Inflammatory macrophage treated with lipopolysaccharide for 1 hour (primary cell): Measurements from ENCODE around the gene TMEM273.
"Not testable (repeated sequence)": the region's sequence is repeated elsewhere in the genome, so short reads cannot be mapped to it uniquely, and the experiment has no call there.

Experiments
- DNase-seq, 2 donors: peaks; one replicate each; pipeline ENCODE4 v3.0.0-alpha.2; 2020 to 2022

Gene TMEM273

DNA sequence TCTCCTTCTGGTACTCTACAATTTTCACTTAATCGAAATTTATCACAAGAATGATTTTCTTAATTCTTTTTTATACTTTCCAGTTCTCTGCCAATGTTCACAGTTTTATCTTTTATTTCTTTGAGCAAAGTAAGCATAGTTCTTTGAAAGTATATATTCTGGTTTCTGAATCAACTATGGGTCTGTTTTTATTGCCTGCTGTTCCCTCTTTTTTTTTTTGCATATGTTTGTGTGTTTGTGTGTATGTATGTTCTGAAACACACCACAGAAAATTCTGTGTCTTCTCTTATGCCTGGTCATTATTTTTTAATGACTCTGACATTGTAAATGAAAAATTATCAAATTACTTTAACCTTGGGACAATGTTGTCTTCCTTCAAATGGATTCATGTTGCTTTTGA is 15.9 kb upstream of the TMEM273 start:
- no peak for DNase-seq

DNA sequence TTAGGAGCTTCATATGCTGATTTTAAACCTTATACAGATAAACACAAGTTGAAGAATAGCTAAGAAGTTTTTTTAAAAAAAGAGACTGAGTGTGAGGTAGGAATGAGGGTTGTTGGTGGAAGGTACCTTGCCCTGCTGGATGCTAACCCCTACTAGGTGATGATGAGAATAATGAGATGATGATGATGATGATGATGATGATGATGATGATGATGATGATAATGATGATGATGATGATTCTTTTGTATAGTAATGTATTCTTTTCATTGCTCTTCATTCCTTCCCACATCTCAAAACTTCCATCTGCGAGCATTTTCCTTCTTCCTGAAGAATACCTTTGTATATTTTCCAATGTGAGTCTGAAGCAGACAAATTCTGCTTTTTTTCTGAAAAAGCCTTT is 14.1 kb upstream of the TMEM273 start:
- no peak for DNase-seq

DNA sequence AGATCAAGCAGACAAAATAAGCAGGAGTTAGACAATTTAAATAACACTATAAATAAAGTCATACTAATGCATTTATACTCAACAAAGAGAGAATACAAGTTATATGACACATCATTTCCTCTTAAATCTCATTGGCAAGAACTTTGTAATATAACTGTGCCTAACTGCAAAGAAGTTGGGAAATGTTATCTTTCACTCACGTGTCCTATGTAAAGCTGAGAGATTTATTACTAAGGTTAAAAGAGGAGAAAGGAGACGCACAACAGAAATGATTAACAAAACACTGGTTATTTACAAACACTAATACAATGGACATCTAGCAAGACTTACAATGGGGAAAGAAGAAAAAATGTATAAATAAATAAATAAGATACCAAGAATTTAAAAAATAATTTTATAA is 12.7 kb upstream of the TMEM273 start:
- DNase-seq = no peak

DNA sequence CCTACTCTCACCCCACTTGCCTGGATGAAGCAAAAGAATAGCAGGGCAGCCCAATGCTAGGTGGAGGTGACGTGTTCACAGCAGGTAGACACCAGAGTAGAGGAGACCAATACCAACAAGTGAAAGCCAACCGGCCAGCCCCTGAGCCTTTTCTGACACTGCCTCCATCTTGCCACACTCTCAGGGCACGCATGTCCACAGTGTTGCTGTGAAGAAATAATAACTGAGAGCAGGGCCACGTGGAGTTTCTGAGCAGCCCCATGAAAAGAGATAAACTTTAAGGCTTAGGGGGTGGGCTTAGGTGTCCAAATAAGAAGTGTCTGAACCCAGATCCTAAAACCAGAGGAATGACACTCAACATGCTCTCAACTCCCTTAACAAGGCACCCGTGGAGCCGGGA is 9.0 kb upstream of the TMEM273 start:
- DNase-seq = no peak

DNA sequence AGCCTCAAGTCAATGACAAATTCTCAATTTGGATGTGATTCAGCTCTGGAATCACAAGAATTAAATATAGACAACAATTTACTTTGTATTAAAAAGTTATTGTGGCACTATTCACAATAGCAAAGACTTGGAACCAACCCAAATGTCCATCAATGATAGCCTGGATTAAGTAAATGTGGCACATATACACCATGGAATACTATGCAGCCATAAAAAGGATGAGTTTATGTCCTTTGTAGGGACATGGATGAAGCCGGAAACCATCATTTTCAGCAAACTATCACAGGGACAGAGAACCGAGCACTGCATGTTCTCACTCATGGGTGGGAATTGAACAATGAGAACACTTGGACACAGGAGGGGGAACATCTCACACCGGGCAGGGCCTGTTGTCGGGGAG is 7.7 kb upstream of the TMEM273 start:
- DNase-seq = not testable (repeated sequence)

DNA sequence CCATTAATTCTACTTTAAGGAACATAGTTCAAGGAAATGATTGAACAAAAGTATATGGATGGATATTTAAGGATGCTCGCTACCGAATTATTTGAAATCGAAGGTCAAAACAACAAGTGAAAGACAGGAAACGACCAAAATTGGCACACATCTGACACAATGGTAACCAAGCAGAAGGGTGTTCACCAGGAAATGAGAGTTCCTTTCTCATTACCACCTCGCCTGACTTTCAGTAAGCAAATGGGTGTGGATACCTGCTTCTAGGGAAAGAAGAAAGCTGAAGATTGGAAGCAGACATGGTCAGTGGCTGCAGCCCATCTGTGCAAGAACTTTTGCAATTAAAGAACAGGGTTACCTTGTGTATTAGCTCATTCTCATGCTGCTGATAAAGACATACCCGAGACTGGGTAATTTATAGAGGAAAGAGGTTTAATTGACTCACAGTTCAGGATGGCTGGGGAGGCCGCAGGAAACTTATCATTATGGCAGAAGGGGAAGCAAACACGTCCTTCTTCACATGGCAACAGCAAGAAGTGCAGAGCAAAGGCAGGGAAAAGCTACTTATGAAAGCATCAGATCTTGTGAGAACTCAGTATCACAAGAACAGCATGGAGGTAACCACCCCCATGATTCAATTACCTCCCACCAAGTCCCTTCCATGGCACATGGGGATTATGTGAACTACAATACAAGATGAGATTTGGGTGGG is 6.2 kb upstream of the TMEM273 start:
- no peak for DNase-seq

DNA sequence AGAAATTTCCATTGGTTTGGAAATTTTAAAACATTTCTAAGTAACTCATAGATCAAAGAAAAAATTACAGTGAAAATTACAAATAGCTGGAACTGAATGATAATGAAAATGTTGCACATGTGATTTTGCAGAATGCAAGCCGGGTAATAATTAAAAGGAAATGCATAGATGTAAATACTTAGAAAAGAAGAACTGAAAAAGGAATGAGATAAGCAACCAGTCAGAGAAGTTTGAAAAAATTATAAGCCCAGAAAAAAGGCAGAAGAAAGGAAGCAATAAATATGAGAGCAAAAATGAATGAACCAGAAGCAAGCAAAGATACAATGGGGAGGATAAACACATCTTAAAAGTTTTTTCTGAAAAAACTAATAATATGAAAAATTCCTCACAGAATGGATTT is 3.2 kb upstream of the TMEM273 start:
- DNase-seq = no peak

DNA sequence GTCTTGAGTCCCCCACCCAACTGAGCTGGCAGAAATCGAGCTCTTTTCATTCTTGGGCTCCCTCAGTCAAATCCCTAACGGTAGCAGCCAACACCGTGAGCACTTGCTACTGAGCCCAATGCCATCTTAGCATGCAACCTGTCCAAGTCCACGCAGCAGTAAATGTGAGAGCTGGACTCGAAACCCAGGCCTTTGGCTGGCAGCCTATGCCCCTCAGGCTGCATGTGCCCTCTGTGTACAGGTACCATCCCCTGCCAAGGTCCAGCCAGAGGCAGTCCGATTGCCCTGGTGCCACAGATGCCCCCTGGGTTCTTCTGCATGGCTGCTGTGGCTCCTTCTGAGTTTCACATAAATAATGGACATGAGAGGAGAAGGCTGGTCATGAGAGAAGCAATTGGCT is 1.2 kb upstream of the TMEM273 start:
- DNase-seq = no peak

DNA sequence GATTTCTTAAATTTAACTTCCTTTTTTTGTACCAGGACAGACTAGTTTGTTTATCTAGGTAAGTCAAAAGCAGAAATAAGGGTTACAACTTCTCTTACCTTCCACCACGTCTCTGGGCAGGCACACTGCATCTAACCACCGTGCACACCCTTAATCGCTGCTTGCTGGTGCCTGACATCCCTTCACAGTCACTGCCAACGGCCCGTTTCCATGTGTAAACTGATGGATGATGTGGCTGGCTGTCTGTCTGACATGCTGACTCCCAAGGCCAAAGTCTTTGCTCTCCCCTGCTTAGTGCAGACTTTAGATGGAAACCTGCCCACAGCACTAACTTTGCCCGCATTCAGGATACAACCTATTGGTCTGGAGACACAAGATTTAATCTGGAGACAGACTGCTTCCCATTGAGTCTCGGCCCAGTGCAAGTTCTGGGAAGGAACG is 1.1 kb downstream of the TMEM273 start:
- DNase-seq = no peak

DNA sequence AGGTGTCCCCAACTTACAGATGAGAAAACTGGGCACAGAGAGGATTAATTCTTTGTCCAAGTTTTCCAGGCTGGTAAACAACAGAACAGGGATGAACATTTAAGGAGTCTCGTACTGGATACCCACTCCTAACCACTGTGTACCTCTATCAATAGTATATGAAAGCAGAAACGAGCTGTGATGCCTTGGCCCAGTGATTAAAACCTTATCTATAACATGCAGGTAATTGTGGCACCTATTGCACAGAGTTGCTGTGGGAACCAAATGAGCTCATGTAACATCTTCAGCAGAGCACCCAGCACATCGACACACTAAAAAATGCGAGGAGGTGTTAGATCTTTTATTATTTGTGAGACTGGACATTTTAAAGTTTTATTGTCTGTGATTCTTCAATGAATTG is 1.6 kb downstream of the TMEM273 start:
- DNase-seq = no peak

DNA sequence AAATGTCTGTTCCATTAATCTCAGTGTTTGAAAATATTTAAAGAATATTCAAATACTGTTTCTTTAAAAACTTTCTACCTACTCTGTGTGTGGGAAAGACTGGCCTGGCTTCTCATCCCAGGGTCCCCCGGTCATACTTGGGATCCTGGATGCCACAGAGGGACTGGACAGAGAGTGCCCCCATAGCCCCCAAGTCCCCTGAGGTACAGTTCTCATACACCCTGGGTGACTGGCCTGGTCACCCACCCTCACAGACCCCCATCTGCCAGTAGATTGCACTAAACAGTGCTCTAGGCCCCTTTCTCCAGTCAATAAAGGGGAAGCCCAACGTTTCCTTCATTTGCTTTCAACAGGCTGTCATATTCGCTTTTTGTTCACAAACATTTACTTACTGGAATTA is 3.0 kb downstream of the TMEM273 start:
- DNase-seq = no peak

DNA sequence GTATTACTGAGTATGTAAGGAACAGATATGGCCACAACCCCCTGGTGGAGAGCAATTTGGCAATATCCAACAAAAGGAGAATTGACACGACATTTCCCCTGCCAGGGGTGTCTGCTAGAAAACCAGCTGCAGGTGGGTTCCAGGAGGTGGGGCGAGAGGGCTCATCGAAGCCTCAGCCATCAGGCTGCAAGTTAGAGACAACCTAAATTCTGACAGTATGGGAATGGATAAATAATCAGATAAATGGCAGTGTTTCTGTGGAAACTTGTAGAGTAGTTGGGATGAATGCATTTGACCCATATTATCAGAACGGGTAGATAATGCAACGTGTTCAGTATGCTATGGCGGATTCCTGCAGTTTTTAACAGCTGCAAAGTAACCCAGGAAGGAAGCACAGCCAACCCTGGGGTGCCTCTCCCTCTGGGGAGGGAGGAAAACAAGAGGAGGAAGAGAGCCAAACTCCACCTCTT is 3.5 kb downstream of the TMEM273 start:
- no peak for DNase-seq

DNA sequence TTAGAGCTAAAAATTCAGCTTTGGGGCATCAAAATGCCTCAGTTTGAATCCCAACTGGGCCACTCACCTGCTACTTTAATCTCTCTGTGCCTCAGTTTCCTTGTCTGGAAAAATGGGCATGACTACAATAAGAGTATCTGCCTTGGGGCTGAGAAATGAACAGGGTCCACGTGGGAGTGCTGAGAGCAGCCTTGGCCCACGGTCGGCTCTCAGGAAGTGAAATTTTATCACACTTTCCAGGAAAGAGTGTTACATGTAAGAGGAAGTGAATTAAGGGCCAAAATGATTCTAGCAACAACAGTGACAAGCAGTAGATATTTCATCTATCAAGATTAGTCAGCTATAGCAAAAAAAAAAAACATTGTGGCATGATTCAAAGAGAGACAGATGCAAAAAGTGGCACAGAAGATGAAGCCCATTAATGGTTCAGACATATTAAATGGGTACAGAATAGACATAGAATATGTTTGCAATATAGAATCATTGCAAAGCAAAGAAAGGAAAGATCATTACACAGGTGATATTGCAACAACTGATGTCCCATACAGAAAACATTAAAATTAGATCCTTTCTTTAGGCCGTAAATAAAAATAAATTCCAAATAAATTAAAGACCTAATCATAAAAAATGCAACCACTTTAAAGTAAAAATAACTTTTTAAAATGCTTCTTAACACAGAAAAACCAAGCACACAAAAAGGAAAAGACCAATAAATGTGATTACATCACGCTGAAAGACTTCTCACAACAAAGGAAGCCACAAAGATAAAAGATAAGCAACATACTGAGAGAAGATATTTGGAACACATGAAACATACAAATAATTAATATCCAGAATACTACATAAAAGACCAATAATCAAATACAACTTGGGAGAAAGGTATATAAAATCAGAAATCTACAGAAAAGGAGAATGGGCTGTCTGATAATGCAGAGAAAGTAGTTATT is 4.3 kb downstream of the TMEM273 start:
- DNase-seq = peak; percentile 69 to 81

DNA sequence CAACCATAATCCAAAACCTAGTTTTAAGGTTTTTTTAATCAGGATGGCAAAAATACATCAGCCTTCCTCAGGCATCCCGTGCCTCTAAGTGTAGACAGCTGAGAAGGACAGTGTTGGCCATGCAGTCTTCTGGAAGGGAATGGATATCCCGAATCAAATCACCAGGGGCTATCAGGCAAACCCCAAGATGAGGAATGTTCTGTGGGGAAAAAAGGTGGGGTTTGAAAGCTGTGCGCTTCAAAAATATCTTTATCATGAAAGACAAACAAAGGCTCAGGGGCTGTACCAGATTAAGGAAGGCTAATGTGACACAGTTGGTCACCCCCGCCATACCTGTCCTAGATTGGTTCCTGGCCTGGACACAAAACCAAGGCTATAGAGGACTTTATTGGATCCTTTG is 5.4 kb downstream of the TMEM273 start:
- DNase-seq = no peak

DNA sequence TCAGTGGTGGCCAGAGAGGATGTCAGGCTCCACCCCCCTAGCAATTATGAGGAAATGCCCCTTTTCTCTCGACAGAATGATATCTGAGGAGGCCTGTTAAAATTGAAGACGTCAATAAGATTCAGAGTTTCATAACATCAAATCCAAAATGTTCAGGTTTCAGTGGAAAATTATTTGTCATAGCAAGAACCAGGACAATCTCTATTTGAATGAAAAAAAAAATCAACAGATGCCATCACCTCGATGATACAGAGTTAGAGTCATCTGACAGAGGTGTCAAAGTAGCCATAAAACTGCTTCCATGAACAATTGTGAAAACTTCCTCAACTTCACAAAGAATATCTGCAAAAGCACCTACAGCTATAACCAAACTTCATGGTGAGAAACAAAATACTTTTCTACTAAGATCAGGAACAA is 7.7 kb downstream of the TMEM273 start:
- no peak for DNase-seq

DNA sequence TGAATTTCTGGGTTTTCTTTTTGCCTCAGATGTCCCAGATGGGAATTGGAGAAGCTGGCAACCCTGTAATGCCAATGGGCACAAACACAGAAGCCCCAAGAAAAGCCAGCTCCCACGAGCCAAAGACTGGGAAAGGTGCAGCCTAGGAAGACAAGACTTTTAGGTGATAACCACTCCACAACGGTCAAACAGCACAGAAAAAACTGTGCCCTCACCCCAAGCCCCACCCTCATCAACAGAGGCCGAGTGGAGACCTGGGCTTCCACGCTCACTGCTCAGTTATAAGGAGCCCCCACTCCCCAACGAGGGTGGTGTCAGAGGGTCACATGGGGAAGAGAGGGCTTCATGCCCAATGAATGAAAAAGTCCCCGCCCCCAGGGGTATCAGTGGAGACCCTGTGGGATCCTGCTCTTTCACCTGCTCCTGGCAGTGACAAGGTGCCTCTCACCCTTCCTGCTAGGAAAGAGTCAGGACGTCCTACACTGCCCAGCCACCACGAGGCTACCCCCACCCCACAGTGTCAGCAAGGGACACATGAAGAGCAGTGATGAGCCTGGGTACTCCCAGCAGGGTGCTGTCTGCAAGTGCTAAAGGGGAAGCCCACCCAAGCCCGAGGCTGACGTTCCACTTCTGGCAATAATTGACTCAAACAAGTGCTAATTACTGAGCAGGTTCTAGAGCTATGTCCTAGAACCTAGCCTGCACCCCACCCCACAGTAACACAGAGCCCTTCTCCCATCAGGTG is 8.3 kb downstream of the TMEM273 start:
- DNase-seq = no peak

DNA sequence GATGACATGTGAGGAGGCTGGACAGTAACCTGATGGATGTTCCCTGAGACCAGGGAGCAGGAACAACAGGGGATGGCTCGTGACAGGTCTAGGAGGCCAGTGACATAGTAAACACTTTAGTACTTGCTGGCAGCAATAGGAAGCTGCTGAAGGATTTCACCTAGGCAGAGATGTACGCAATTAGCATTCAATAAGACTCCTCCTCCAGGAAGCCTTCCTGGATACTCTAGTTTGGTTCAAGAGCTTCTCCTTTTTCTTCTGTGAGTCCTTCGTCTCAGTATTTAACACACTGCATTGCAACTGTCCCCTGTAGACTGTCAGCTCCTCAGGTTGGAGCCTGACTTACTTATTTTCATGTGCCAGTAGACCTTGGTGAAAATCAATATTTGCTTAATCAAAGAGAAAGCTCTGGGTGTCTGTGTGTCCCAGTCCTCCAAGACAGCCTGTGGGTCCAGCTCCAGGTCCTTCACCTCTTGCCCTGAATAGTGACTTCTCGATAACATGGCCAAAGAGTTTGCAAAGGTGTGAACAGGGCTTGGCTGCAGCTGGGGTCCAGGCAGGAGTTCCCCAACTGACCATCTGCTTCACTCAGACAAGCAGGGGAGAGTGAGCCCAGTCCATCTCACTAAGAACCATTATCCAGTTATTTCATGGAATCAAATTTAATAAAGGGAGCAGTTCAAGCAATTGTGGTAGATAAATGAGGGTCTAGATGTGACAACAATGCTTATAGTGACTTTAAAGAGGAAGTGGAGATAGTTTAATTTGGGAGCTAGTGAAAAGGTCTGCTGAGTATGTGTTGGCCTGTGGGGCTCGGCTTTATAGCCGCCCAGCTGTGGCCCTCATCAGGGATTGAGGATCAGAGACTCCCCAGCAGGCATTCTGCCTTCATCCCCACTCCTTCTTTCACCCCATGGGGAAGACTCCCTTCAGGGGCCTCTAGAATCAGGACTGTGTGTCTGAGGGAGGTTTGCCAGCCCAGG is 9.4 kb downstream of the TMEM273 start:
- no peak for DNase-seq

DNA sequence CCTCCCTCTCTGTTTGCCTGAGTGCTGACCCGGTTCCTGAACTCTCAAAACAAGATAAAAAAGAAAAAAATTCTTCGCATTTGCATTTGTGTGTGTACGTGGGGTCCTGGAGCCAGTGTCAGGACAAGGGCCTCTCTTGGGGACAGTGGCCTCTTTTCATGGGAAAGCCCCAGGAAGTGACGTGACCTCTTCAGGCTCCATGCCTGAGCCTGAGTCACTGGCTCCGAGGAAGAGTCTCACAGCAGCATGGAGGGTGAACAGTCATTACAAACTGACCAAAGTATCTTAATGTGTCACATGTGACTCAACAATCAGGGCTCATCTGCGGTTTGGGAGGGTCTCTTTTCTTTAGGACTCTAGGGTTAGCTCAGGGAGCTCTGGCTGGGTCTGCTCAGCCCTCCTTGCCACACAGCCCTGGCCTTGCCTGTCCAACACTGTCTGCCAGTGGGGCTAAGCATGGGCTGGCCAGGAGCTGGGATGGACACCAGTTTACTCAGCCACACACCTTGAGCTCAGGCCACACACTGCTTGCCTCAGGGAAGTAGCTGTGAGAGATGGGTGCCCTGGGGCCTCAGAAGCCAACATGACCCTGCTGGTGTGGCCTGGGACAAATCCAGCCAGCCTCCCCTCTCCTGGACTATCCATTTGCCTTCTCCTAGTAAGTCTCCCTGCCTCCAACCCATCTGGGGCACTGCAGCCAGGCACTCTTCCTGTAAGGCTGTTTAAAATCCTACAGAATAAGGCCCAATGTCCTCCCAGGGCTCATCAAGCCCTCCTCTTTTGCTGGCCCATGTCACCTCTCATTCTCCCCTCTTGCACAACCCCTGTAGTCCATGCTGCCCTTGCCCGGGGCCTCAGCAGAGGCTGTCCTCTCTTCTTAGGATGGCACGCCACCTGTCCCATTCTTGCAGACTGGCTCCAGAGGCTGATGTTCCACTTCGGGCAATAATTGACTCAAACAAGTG is 10.5 kb downstream of the TMEM273 start:
- DNase-seq = peak; percentile 91 to 98

DNA sequence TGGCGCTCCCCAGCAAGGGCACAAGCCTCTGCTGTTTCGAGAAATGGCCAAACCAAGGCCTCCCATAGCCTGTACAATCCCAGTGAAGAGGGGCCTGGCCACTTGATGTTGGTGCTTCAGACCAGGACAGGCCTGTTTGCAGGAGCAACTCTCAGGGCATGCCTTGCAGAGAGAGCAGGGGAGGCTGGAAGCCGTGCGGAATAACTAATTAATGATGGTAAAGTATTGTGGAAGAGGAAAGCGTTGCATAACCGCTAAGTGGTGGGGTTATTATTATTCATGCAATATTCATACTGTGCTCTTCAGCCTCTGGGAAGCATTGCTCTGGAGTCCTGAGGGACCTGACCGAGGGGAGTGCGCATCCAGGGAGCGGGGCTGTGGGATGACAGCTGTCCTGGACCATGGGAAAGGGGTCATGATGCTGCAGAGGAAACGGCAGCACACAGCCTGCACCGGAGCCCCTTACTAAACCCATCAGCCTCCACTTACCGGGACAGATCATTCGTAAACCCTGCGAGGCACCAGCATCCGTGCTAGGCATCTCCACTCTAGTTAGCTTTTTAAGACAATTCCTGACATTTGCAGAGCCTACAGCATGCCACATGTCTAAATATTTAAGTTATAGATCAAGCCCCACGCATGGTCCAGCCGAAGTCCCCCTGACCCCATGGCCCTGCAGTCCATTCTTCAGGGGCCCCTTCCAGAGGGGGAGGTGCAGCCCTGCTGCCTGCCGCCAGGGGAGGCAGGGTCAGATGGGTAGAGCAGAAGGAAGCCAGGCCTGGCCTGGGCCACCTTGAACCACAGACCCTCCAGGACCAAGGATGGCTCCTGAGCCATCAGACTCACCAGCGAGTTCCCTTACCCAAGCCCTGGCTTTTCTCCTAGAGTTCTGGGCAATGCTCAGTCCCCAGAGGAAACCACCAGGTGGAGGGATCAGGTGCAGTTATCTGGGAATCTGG is 11.6 kb downstream of the TMEM273 start:
- DNase-seq = no peak
